NCI-H1092 treated with DMSO at 0.1 percent for 48 hours (cell line): ENCODE measurements around the gene SSH2.
A peak's percentile ranks its signal among the peaks of the same experiment; 100 is the strongest.
"Not testable (repeated sequence)": the region's sequence is repeated elsewhere in the genome, so short reads cannot be mapped to it uniquely, and the experiment has no call there.

Source experiments
- DNase-seq: peaks from one replicate; lab custom pipeline; 2025; lab: John Stamatoyannopoulos, UW

The SSH2 gene

DNA sequence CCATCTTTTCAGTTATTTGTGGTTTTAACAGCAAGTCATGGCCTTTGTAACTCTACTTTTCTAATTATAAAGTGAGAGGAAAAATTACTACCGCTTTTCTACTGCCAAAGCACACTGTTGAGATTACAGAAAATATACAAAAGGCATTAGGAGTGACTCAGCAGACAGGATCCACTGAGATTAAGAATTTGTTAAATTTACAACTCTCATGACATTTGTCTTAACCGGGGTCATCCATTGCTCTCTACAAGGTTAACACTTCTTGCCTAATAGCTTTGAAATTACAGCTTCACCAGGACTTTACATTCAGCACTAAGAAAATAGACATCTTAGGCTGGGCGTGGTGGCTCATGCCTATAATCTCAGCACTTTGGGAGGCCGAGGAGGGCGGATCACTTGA lies 93.4 kb downstream of the SSH2 start:
- DNase-seq = no peak

DNA sequence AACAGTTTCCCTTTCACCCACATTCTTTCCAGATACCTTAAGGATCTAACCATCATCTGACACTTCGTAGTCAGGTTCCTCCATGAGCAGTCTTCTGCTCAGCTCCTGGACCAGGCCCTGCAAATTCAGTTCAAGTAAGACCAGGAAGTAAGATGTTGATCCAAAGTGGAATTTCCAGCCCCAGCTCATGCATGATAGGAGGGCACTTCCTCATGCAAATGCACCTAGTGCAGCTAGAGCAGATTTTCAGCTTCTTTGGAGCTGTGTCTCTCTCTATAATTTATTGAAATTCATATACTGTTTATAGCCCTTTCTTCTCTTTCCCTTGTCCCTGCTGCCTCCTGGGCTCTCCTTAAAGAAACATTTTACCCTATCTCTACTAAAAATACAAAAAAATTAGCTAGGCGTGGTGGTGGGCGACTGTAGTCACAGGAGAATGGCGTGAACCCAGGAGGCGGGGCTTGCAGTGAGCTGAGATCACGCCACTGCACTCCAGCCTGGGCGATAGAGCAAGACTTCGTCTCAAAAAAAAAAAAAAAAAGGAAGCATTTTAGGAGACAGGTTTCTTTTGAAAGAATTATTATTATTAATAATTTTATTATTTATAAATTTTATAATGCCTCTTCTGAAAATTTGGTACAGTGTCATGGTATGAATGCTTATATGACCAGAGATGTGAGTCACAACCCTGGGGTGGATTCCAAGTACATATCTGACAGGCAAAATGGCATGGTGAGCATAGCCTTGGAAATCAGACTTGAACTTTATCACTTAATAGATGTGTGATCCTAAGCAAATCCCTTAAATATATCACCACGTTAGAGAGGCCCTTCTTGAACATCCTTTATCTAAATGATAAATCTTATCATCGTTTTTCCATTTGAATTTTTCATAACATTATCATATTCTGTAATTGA lies 94.3 kb downstream of the SSH2 start:
- DNase-seq = no peak

DNA sequence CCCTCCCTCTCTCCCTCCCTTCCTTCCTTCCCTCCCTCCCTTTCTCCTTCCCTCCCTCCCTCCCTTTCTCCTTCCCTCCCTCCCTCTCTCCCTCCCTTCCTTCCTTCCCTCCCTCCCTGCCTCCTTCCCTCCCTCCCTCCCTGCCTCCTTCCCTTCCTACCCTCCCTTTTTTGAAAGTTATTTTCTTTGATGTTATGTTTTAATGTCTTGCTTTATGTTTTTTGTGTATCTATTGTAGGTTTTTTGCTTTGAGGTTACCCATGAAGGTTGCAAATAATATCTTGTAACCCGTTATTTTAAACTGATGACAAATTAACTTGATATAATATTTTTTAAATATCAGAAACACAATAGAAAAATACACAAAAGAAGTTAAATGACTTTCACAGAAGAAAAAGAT lies 96.2 kb downstream of the SSH2 start:
- DNase-seq = no peak

DNA sequence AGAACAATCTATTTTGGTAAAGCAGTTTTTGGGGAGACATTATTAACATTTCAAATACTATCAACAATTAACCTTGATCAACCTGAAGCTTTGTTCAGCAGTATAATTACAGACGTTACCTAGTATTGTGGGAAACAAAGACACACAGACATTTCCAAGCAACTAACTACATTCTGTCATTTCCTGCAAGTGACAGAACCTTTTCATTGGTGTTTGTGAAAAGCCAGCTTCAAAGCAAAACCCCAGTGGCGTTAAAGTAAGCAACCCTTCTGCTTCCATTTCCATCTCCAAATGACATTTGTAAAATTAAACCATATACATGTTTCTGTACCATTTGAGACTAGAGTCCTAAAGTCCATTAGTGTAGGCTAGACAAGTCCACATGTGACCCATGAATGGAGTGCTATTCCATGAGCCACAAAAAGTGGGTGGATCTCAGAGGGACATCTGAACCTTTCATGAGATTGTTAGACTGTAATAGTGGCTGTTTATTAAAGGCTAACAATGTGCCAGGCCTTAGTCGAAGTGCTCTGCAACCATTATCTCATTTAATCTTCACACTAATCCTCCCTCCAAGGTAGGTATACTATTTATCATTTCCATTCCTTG lies 101.2 kb downstream of the SSH2 start:
- DNase-seq = no peak

DNA sequence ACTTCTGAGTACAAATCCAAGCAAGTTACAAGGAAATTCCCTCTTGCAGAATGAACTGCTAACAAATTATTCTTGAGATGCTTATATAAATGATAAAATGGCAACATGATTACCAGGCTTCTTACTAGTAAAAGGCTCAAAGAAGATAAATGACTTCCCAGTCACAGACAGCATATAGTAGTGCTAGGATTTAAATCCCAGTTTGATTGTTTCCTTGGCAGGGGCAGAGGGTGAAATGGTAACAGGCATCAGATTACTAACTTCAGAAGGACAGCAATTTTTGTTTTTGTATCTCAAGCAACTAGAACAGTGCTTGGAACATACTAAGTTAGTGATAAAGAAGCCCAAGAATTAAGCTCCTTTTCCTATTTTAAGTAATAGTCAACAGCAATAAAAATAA lies 102.8 kb downstream of the SSH2 start:
- no peak for DNase-seq

DNA sequence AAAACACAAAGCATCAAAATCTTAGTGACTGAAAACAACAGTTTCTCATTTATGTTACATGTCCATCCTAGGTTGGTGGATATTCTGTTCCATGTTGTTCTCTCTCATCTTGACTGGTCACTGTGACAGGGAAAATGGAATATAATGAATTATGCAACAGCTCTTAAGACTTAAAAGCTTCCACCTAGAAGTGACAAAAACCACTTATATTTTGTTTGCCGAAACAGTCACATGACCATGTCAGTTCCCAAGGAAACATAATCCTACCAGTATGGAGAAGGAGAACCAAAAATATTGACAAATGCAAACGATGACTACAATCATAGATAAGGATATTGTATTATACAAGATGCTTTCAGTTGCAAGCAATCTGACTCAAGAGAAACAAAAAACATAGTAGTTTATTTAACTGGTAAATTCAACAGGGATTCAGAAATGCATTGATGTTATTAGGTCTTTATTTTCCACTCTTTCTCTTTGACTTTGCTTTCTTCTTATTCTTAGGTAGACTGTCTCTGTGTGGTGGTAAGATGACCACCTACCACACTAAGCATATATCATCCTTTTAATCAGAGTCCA lies 103.8 kb downstream of the SSH2 start:
- peak; percentile 22 for DNase-seq

DNA sequence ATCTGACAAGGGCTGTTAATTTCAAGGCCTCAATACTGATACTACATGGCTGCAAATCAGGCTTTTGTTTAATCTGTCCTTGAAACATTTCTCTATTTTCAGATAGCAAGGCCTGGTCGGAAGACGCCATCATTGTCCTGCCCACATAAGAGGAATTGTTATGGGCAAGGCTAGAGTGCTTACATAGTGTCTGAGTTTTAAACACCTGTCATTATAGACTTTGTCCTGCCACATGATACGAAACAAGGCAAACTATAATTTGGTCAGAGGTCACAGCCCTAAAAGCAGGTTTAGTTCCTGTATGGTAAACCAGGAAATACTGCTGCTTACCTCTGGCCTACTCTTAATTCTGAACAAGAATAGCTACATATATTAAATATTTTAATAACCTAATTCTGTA lies 104.4 kb downstream of the SSH2 start:
- DNase-seq = no peak

DNA sequence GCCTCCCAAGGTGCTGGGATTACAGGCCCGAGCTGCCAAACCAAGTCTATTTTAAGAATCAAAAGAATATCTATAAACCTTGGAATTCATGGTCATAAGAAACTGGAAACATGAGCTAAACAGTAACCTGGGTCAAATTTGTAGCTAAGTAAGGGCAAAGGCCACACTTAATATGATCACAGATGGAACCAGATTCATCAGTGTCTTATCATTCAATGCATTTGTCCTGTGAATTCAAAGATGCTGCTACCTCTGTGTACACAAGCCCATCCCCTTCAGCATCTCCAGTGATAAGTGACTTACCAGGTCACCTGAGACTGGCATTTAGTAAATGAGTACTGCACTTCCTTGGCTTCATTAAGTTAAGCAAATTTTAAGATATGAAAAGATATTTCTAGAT lies 108.1 kb downstream of the SSH2 start:
- DNase-seq = no peak

DNA sequence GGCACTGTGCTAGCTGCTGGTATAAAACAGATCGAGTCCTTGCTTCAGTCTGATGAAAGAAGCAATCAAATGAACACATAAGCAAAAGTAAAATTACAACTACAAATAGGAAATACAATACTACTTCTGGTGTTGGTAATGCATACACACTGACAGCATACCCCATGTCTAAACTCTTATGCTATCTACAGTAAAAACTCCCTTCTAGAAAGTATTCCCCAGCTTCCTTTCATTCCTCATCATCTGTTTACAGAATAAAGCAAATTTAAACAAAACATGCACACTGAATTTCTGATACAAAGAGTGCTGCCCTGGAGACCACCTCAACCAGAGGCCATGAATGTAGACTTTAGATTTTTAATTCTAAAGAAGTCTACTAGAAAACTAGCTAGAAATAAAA lies 109.6 kb downstream of the SSH2 start:
- no peak for DNase-seq

DNA sequence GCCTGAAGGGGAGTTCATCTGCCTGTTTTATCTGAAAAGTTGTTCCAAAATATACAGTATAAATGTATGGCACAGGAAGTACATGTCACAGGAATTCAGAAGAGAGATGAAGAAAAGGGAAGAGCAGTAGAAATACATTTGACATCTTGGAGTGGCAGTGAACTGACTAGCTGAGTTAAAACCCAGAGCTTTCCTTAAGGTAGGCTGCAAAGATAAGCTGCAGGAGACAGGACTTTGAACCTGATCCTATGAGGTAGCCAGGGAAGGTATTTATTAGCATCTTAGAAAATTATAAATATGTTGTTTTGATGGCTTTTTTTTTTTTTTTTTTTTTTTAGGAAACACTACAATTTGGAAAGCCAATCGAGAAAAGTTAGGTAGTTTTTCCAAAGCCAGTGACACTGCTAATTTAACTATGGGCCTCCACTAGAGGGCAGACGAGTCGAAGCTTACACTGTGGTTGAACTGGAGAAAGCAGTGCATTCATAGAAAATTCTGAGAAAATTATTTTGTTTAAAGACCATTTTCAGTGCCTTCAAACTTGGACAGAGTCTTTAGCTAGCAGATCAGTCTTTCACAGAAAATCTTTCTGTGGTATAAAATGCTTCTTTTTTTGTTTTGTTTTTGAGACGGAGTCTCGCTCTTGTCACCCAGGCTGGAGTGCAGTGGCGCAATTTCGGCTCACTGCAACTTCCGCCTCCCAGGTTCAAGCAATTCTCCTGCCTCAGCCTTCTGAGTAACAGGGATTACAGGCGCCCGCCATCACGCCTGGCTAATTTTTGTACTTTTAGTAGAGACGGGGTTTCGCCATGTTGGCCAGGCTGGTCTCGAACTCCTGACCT lies 122.3 kb downstream of the SSH2 start:
- DNase-seq = peak; percentile 59

DNA sequence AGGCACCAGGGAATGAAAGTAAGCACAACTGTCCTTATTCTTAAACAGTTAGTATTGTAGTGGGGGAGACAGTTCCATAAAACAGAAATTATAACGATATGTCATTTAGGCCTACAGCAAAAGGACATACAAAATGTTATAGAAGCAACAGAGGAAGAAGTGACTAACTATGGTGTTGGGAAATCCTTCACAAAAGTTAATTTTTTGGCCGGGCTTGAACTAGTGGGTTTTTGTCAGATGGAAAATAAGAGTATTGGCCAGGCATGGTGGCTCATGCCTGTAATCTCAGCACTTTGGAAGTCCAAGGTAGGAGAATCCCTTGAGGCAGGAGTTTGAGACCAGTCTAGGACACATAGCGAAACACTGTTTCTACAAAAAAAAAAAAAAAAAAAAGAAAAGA lies 127.8 kb downstream of the SSH2 start:
- no peak for DNase-seq

DNA sequence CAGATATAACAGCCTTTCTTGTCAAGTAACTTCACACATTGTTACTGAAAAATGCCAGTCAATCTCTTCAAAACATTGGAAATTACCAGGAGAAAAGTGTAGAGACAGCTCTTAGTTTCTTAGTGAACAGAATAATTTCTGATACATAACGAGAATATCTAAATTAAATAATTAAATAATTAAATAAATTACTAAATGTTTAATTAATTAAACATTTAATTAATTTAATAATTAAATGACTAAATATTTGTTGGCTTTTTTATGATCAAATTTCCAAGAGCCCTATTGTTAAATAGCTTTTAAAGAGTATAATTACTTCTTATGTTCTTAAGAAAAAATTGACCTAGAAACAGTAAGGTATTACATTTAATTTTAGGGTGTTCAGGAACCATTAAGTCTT lies 129.6 kb downstream of the SSH2 start:
- DNase-seq = no peak

DNA sequence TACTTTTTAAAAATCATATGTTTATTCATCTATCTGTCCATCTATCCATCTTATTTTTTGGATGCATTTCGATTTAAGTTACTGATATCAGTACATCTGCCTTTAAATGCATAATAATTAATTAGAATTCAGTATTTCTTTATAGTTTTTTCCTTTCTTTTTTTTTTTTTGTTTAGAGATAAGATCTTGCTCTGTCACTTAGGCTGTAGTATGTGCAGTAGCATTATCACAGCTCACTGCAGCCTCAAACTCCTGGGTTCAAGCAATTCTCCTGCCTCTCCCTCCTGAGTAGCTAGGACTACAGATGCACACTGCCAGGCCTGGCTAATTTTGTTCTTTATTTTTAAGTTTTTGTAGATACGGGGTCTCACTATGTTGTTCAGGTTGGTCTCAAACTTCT lies 133.4 kb downstream of the SSH2 start:
- no peak for DNase-seq

DNA sequence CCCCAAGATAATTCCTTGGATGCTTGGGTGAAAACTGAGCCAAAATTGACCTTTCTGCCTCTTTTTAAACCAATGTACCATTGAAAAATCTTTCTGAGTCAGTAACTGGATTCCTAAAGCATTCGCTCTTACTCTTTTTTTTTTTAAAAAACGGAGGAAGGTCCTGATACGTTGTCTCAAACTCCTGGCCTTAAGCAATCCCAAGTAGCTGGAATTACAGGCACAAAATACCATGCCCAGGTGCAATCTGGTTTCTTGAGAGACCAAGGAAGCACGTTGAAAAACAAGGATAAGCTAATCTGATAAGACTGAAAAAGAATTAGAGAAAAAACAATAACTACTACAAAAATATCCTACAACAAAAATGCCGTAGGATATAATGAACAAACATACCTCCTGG lies 136.5 kb downstream of the SSH2 start:
- no peak for DNase-seq

DNA sequence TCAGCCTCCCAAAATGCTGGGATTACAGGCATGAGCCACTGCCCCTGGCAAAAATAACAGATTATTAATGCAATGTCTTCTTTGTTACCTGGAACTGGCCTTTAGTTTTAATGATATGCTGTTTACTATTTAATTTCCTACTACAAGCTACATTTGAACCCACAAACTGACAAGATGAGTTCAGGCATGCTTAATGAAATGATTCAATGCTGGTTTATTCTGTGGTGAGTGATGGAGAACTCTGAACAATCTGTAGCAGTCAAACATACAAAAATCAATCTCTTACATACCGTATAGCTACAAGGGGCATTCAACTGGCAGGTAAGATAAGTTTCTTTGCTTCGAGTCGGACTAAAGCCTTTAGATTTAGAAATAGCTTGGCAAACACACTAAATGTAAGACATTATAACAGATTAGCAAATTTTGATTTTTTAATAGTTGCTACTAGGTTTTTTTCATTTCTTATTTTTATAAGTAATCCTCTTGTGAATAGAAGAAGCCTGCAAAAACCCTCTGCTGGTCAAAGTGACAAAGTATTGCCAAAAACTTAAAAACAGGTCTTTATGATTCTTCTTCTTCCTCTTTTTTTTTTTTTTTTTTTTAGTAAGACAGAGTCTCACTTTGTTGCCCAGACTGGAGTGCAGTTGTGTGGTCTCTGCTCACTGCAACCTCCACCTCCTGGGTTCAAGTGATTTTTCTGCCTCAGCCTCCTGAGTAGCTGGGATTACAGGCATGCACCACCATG lies 138.5 kb downstream of the SSH2 start:
- DNase-seq = no peak

DNA sequence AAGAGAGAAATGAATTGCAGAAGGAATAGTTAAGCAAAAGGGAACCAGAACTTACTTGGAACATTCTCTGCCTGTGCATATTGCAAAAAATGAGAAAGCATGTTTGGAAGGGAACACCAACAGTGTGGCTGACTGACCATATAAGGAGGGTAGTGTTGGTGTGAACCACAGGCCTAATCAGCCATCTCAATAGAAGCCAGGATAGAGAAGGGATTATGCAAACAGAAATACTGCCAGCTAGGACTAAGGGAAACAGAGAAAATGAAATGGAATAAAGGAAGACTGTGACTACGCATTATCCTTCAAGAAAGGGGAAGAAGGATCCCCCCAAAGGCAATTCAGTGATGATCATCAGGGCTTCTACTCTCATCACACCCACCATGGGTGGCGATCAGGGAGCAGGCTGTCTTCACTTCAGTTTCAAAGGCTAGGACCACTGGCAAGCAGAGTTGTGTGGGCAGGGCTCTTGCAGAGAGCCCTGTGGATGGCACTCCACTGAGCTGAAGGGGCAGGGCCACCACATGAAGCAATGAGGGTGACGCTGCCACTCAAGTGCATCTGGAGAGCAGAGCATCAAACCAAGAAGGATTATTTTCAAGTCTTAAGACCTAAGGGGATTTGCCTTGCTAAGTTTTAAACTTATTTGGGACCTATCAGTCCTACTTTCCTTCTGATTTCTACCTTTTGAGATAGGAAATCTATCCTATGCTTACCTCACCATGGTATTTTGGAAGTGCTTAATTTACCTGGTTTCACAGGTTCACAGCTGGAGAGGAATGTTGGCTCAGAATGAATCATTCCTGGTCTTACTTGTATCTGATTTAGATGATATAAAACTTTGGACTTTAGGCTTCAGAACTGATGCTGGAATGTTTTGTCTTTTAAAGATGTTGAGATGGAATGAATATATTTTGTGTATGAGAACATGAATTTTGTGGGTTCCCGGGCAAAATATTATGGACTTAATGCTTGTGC lies 140.5 kb downstream of the SSH2 start:
- no peak for DNase-seq

DNA sequence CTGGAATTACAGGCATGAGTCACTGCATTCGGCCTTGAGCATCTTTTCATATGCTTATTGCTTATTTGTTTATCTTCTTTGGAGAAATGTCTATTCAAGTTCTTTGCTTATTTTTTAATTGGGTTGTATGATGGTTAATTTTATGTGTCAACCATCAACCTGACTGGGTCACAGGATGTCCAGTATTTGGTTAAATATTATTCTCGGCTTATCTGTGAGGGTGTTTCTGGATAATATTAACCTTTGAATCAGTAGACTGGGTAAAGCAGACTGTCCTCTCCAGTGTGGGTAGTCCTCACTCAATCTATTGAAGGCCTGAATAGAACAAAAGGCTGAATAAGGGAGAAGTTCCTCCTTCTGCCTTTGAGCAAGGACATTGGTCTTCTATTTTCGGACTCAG lies 142.0 kb downstream of the SSH2 start:
- DNase-seq = no peak

DNA sequence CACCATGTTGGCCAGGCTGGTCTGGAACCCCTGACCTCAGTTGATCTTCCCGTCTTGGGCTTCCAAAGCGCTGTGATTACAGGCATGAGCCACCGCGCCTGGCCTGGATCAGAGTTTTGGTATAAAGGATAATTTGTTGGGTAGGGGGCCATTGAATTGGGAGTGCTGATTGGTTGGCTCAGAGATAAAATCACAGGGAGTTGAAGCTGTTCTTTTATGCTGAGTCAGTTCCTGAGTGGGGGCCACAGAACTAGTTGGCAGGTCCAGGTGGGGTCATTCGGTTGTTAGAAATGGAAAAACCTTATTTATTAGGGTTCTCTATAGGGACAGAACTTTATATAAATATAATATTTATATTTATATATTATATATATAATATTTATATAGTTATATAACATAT lies 147.1 kb downstream of the SSH2 start:
- DNase-seq = no peak

DNA sequence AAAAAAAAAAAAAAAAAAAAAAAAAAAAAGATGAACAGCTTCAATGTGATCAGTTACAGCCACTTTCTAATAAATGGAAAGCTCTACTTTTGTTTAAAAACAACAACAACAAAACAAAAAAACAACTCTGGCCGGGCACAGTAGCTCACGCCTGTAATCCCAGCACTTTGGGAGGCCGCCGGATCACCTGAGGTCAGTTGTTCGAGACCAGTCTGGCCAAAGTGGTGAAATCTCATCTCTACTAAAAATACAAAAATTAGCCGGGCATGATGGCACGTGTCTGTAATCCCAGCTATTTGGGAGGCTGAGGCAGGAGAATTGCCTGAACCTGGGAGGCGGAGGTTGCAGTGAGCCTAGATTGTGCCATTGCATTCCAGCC lies 150.2 kb downstream of the SSH2 start:
- not testable (repeated sequence) for DNase-seq

DNA sequence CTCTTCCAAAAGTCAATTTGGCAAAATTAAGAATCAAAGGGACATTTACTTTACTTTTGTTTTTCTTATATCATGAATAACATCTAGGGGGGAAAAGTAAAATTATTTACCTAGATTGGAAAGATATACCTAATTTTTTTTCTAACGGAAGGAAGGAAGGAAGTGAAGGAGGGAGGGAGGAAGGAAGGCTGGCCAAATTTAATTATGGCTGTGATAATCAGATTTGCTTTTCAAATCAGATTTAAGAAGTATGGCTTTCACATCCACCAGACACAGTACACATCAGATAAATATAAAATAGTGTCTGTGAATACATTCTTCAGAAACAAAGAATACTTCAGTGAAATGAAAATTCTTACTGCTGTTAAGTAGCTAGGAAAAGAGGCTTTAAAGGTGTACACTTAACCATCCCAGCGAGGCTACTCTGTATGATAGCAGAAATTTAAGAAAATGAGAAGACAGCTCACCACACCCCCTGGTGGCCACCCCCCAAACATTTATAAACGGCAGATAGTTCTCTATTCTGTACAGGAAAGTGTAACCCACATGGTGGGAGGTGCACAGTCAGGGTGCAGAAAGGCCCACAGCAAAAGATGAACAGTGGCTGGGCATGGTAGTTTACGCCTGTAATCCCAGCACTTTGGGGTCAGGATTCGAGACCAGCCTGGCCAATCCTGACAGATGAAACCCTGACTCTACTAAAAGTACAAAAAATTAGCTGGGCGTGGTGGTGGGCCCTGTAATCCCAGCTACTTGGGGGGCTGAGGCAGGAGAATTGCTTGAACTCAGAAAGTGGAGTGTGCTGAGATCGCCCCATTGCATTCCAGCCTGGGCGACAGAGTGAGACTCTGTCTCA lies 150.8 kb downstream of the SSH2 start:
- DNase-seq = peak; percentile 27
